H1 (cell line): ENCODE data around the gene MANSC1. TPM values are rescaled to one million over a fixed set of nuclear protein-coding genes. Genes with fewer than 3 reads are reported as not detected.

Experiments
- ZNF274 ChIP-seq: IDR thresholded peaks from 2 replicates; pipeline ENCODE4 v1.7.0; 2012; ENCODE audit warnings: low read length, borderline replicate concordance; ENCODE audit errors: extremely low read depth
- polyA plus RNA-seq, 7 experiments: library from polyadenylated mRNA; depleted of rRNA in 3 of 7; stranded (reverse) in 5 of 7; unstranded in 2 of 7; fragments of >200 nt in 5 of 7; fragments of 200-250 nt in 2 of 7; gene quantifications; 1 replicate in 5 of 7; 2 replicates in 1 of 7; 4 replicates in 1 of 7; pipeline versions ENCODE4 v1.2.1 to v1.2.3, GENCODE V29; 2011 to 2013; ENCODE audit warnings: missing spikeins in 2 of 7, mixed read lengths in 2 of 7
- total RNA-seq: library from RNA; stranded (reverse); fragmentation: NEBNext Ultra II Directional; extraction: Animal tissue kit (Norgen Biotek cat#: 25700); gene quantifications from 2 replicates; pipeline ENCODE4 v1.2.1, GENCODE V29; 2021

Gene MANSC1
- total and polyA plus RNA-seq, 2 of the 8 experiments (the other 6 are each of a cell fraction or from before 2014, with no cell fraction given), result 2.0 to 8.9 TPM

DNA sequence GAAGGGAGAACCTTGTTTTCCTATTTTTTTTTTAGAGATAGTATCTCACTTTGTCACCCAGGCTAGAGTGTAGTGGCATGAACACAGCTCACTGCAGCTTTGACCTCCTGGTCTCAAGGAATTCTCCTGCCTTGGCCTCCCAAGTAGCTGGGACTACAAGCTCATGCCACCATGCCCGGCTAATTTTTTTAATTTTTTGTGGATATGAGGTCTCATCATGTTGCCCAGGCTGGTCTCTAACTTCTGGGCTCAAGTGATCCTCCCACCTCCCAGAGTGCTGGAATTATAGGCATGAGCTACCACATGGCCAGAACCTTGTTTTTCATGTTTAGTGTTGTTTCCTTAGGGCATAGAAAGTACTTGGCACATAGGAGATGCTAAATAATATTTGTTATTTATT is 13.5 kb downstream of the MANSC1 start (continued):
- TF ChIP-seq ZNF274, result no peak
